Hepatocyte (in vitro differentiated cells): ENCODE results near the gene CA7.

Experiments
- CTCF ChIP-seq: fragments of 200-600 bp; sonication (generic); IDR thresholded peaks from 2 replicates; pipeline ENCODE4 v1.5.1; 2016; ENCODE audit warnings: antibody characterized with exemption, mild to moderate bottlenecking; ENCODE audit not compliant: poor library complexity
- EZH2 ChIP-seq: fragments of 200-600 bp; sonication (generic); IDR thresholded peaks from 2 replicates; pipeline ENCODE4 v1.6.1; 2016; ENCODE audit warnings: antibody characterized with exemption, mild to moderate bottlenecking, borderline replicate concordance
- EZH2phosphoT487 ChIP-seq: fragments of 200-600 bp; sonication (generic); IDR thresholded peaks from one replicate; pipeline ENCODE4 v1.6.1; 2018; ENCODE audit warnings: antibody characterized with exemption, mild to moderate bottlenecking, low read depth, moderate library complexity; ENCODE audit not compliant: unreplicated experiment, severe bottlenecking

GRCh38 chr16:66856801-66857200 is 12.6 kb downstream of the CA7 start:
- TF ChIP-seq CTCF, result no peak
- no peak for TF ChIP-seq EZH2
- TF ChIP-seq EZH2phosphoT487, result no peak
